Right lung (tissue), 5 donors: ENCODE data around the gene RAPGEF6. TPM values are rescaled to one million over a fixed set of nuclear protein-coding genes. Genes with fewer than 3 reads are reported as not detected.
"Not testable (repeated sequence)": the region's sequence is repeated elsewhere in the genome, so short reads cannot be mapped to it uniquely, and the experiment has no call there.

Experiments used
- DNase-seq, 2 donors: peaks; one replicate each; pipeline ENCODE4 v3.0.0-alpha.2; 2013
- polyA plus RNA-seq, 5 donors: library from polyadenylated mRNA; unstranded; fragments of 120-200 nt; gene quantifications; one replicate each; pipeline versions ENCODE4 v1.2.1 to v1.2.3, GENCODE V29; 2013; ENCODE audit warnings: inconsistent platforms in 1 of 5, low replicate concordance in 1 of 5; ENCODE audit not compliant: insufficient read length in 5 of 5, insufficient read depth in 1 of 5

Gene RAPGEF6
- polyA plus RNA-seq, 5 donors, result 11.7 to 22.0 (median 20.8) TPM

- no peak for DNase-seq
Measured at GRCh38 chr5:131610198-131611063, 24.6 kb downstream of the RAPGEF6 start.

DNA sequence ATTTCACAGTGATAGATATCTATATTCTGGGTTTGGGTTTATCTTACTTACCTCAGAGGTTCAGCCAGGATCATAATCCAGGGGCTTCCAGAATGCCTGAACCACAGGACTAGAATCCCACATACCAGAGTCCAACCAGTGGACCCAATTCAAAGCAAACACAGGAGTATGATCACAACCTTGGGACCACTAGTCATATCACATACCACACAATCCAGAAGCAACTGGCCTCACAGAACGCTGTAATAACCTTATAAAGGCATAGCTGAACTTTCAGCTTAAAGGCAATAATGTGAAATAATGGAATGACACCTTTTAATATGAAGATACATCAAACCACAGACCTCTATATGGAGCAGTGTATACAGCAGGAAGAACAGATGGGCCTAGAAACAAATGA is 25.3 kb downstream of the RAPGEF6 start:
- no peak for DNase-seq

- DNase-seq, result no peak
Measured at GRCh38 chr5:131608597-131608996, 26.4 kb downstream of the RAPGEF6 start.

GRCh38 chr5:131607903-131608540 is 27.0 kb downstream of the RAPGEF6 start:
- no peak for DNase-seq

DNA sequence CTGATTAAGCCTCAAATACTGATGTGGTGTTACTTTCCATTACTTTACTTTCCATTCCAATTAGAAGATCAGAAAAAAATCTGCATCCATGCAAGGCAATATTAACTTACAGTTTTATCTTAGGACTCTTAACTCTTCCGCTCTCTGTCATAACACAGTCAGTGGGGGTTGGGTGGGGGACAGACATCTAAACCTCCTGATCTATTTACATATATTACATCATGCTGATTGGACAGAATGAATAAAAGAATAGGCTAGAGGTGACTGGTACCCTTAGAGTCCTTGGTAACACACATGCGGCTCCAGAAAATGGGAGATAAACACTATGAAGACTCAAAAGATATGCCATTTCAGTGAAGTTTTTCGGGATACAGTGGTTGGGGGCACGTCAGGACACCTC is 27.6 kb downstream of the RAPGEF6 start:
- DNase-seq, result no peak

DNA sequence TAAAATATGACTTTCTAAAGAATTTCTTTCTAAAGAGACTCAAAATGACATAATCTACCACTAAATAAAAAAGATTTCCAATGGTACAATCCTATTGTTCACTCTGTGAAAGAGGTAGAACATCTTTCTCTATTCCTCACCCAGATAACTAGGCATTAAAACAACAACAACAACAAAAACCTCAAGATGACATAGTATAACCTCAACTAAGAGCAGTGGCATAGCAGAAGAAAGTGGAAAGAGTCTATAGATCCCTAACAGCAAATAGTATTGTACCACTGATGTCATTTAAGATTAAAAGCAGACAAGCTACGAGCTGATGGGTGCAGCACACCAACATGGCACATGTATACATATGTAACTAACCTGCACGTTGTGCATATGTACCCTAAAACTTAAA is 29.9 kb downstream of the RAPGEF6 start:
- DNase-seq, result no peak

- no peak for DNase-seq
Measured at GRCh38 chr5:131595088-131596033, 39.7 kb downstream of the RAPGEF6 start.

GRCh38 chr5:131593921-131594320 is 41.1 kb downstream of the RAPGEF6 start:
- DNase-seq, result no peak

- DNase-seq, result not testable (repeated sequence)
Measured at GRCh38 chr5:131593436-131593835, 41.6 kb downstream of the RAPGEF6 start.

- DNase-seq, result peak; percentile 49 to 59
Measured at GRCh38 chr5:131589510-131590348, 45.3 kb downstream of the RAPGEF6 start.

DNA sequence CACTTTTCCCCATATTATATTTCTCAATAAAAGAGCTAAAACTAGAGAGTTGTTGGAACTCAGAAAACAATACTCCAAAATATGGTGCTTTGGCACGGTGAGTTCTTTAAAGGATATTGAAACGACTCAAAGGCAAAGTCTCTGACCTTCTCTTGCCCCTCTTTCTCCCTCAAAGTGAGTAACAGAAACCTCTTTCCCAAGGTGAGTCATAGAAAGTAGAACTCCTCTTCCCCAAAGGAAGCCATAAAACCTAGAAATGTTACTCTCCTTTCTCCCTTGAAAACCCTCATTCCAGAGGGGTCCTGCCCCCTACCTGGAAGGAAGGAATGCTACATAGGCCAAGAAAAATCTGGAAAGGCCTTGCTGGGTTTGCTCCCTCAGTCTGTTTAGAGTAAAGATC is 47.5 kb downstream of the RAPGEF6 start:
- DNase-seq, result no peak

- DNase-seq, result no peak
Measured at GRCh38 chr5:131581702-131582101, 53.3 kb downstream of the RAPGEF6 start.

GRCh38 chr5:131579917-131580671 is 54.9 kb downstream of the RAPGEF6 start:
- DNase-seq, result no peak

DNA sequence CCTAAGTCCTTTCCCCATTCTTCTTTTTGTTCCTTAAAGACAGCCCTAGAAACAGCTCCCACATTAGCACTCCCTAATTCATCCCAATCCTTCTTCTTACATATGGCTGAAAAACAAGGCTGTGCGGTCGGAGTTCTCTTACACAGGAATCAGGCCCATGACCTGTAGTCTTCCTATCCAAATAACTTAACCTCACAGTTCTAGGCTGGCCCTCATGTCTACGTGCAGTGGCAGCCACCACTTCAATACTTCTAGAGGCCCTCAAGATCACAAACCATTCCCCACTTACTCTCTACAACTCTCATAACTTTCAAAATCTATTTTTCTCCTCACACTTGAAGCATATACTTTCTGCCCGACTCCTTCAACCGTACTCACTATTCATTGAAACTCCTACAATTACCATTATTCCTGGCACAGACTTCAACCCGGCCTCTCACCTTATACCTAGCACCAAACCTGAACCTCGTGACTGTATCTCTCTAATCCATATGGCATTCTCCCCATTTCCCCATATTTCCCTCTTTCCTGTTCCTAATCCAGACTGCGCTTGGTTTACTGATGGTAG is 59.3 kb downstream of the RAPGEF6 start:
- no peak for DNase-seq

DNA sequence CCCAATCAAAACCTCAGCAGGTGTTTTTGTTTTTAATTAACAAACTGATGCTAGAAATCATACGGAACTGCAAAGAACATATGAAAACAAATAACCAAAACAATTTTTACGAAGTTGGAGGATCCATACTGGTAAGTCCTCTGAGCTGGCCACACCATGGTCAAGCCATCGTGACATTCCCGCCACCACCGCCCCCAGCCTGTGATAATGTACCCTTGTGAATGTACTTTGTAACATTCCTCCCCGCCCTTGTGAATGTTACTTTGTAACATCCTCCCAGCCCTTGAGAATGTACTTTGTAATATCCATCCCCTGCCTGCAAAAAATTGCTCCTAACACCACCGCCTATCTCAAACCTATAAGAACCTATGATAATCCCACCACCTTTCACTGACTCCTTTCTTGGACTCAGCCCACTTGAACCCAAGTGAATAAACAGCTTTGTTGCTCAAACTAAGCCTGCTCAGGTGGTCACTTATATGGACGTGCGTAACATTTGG is 63.3 kb downstream of the RAPGEF6 start:
- no peak for DNase-seq

GRCh38 chr5:131570757-131571156 is 64.3 kb downstream of the RAPGEF6 start:
- no peak for DNase-seq

- DNase-seq, result no peak
Measured at GRCh38 chr5:131564229-131564652, 70.8 kb downstream of the RAPGEF6 start.

- no peak for DNase-seq
Measured at GRCh38 chr5:131563434-131564228, 71.4 kb downstream of the RAPGEF6 start.

DNA sequence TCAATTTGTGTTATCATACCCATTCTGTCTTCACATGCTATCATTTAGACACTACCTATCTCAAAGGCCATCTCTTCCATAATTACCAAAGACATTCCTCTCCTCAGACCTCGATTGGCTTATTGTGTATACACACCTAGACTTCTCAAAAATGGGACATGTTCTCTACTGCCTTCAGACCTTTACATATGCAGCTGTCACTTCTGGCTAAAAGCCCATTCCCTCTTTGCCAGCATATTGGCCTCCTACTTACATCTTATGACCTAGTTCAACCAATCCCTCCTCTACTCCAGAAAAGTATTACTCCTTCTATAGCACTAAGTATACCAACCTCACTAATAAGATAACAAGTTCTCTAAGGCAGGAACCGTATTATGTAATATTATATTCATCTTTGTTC is 84.4 kb downstream of the RAPGEF6 start:
- DNase-seq, result no peak
